Activated CD8-positive, alpha-beta memory T cell treated with anti-CD3 and anti-CD28 coated beads, Interleukin-2, amount 50 U/mL, for 1 hour (primary cell): ENCODE results near the gene BIRC6.
"Not testable (repeated sequence)": the region's sequence is repeated elsewhere in the genome, so short reads cannot be mapped to it uniquely, and the experiment has no call there.

ENCODE experiments used
- DNase-seq: peaks from one replicate; pipeline ENCODE4 v3.0.0-alpha.2; 2020; ENCODE audit errors: extremely low read depth

BIRC6 gene

GRCh38 chr2:32504877-32505478 is 148.2 kb downstream of the BIRC6 start:
- DNase-seq: no peak

DNA sequence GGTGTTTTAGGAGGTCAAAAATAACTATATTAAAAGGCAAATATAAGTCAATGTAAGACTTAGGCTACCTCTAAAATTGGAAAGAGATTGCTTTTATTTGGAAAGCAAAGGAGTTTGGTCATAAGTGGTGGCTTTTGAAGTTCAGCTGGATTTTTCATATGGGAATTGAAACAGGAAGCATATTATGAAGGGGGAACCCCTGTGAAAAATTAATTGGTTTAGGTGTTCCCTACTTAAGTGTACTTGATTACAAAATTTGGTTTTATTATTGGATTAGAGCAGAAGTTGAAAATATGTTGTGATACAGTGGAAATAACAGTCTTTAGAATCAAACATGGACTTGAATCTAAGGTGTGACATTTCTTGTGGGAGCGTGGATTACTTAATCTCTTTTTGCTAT is 149.6 kb downstream of the BIRC6 start:
- DNase-seq: no peak

DNA sequence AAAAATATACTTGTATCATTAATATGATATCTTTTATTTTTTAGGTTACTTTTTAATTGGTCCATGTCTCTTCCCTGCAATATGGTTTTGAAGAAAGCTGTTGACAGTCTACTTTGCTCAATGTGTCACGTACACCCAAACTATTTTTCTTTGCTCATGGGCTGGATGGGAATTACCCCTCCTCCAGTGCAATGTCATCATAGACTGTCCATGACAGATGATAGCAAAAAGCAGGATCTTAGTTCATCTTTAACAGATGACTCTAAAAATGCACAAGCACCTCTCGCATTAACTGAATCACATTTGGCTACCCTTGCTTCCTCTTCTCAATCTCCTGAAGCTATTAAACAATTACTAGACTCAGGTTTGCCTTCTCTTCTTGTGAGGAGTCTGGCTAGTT is 158.1 kb downstream of the BIRC6 start:
- no peak for DNase-seq

- no peak for DNase-seq
Measured at GRCh38 chr2:32516567-32516966, 159.7 kb downstream of the BIRC6 start.

DNA sequence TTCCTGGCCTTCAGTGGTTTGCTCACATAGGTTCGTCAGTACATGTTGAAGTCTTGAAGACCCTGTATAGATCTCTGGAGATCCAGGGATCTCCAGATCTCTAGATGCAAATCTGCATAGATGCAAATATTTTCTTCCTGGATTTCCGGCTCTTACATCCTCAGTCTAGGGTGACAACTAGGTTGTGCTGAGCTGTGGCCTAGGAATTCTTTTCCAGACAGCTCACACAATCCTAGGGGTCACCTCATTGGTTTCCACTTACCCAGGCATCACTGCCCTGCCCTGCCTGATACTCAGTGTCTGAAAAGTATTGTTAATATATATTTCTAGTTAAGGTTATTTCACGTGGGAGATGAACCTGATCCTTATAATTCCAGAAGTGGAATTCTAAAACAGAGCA is 165.9 kb downstream of the BIRC6 start:
- DNase-seq: no peak

DNA sequence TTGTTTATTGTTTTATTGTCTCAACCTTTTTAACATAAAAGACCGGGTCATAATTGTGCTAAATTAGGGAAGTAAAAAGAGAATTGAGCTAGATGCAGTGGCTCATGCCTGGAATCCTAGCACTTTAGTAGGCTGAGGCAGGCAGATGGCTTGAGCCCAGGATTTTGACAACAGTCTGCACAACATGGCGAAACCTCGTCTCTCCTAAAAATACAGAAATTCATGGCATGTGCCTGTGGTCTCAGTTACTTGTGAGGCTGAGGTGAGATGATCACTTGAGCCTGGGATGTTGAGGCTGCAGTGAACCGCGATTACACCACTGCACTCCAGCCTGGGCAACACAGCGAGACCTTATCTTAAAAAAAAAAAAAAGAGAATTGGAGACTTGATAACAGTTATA is 166.9 kb downstream of the BIRC6 start:
- no peak for DNase-seq

DNA sequence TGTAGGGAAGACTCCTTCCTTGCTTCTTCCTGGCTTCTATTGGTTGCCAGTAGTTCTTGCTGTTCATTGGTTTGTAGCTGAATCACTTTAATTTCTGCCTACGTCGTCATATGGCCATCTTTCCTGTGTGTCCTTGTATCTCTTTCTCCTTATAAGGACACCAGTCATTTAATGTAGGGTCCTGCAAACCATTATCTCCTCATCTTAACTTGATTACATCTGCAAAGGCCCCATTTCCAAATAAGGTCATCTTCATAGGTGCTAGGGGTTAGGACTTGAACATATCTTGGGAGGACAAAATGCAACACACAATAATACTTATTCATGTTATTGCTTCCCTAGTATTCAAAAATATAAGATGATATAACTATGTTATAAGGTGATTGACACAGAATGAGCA is 175.5 kb downstream of the BIRC6 start:
- DNase-seq: no peak

DNA sequence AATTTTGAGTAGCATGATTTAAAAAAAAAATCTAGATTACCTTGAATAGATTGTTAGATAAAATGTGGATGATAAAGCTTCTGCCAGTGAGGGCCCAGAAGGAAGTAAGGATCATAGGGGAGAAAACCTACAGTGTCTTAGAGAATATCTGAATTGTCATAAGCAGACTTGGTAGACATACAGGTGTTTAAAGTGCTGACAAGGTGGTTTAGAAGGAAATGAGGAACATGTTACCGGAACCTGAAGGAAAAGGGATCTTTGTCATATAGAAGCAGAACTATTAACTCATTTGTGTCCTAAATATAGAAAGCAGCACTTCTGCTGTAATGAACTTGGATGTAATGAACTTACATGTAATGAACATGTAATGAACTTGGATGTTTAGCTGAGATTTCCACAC is 176.1 kb downstream of the BIRC6 start:
- DNase-seq: no peak

DNA sequence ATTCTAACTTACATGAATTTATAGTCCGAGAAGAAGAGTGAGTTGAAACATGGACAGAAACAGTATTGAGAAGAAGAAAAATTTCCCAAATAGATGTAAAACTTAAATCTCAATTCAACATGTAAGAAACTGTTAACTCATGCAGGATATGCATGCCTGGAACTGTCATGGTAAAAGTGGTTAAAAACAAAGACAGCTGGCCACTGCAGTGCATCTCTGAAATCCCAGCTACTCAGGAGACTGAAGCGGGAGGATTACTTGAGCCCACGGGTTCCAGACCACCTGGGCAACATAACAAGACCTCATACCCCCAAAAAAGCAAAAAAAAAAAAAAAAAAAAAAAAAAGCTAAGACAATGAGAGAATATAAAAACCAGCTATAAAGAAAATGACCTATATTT is 178.0 kb downstream of the BIRC6 start:
- no peak for DNase-seq

DNA sequence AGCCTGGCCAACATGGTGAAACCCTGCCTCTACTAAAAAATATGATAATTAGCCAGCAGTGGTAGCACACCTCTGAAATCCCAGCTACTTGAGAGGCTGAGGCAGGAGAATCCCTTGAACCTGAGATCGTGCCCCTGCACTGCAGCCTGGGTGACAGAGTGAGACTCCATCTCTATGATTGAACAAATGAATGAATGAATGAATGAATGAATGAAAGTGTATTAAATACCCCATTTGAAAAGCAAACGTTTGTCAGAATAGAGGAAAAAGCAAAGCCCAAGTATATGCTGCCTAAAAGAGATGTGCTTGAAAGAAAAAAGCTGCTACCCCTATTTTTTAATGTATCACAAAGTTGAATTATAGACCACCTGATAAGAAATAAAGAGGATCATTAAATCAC is 181.9 kb downstream of the BIRC6 start:
- no peak for DNase-seq

GRCh38 chr2:32552483-32552882 is 195.7 kb downstream of the BIRC6 start:
- not testable (repeated sequence) for DNase-seq

DNA sequence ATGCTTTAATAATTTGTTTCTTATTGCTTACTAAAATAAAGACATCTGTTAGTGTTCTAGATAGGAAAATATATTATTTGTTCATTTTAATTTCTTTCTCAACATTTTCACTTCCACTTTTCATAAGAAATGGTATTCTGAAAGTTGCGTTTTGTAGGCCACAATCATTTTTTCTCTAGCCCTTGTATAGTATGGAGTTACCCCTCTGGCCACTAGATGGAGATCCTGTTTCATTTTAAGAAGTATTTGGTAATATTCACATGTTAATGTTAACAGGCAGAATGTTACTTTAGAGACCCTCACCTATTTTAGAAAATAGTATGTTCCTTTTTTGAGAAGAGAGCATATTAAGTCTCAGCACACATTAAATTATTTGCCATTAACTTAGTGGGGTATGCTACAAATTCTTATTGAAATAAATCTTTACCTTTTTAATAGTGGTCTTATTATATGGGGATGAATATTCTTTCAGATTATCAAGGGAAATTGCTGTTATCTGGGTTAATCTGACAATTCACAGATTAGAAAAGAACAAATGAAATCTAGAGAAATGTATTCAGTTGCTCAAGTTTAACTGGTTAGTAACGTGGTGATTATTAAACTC is 197.1 kb downstream of the BIRC6 start:
- DNase-seq: no peak

GRCh38 chr2:32558492-32558891 is 201.7 kb downstream of the BIRC6 start:
- DNase-seq: no peak

GRCh38 chr2:32559136-32559535 is 202.3 kb downstream of the BIRC6 start:
- DNase-seq: no peak

- DNase-seq: no peak
Measured at GRCh38 chr2:32562906-32563305, 206.1 kb downstream of the BIRC6 start.

DNA sequence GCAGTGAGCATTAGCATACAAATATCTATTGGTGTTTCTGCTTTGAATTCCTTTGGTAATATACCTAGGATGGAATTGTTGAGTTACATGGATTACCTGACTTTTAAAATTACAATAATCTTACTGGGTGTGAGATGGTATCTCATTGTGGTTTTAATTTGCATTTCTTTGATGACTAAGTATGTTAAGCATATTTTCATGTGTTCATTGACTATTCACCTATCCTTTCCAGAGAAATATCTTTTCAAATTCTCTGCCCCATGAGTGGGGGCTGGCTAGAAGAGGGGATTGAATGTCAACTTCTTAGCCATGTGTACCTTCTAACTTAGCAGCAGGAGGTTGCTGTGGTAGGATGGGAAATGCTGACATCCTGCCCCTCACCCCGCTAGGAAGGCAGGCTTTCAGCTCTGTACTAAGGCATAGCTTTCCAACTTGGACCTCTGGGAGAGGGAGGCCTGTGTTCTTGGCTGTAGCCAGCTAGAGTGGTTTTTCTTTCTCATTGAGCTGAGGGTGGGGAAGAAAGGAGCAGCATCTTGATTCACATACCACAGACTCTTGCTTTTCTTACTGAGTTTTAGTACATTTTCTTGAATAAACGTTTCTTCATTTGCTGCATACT is 207.7 kb downstream of the BIRC6 start:
- no peak for DNase-seq

DNA sequence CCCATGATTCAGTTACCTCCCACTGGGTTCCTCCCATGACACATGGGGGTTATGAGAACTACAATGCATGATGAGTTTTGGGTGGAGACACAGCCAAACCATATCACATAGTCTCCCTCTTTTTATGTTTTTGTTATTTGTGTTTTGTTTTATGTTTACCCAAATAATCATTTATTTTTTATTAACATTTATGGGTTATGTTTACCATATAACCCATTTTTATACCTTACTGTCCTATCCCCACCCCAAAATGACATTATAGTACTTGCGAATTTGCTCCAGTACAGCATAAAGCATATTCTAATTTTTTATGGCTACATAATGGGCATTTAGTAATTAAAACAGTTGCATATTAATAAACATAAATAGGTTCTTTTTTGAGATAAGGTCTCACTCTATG is 209.1 kb downstream of the BIRC6 start:
- DNase-seq: no peak

DNA sequence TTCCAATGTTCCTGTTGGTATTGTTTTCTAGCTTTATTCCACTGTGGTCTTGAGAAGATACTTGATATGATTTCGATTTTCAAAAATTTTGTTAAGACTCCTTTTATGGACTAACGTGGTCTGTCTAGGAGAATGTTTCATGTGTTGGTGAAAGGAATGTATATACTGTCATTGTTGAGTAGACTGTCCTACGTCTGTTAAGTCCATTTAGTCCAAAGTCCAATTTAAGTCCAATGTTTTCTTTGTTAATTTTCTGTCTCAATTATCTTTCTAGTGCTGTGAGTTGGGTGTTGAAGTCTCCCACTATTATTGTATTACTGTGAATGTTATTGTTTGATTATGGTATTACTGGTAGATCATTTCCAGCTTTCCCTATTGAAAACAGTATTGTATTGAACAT is 215.2 kb downstream of the BIRC6 start:
- DNase-seq: no peak

DNA sequence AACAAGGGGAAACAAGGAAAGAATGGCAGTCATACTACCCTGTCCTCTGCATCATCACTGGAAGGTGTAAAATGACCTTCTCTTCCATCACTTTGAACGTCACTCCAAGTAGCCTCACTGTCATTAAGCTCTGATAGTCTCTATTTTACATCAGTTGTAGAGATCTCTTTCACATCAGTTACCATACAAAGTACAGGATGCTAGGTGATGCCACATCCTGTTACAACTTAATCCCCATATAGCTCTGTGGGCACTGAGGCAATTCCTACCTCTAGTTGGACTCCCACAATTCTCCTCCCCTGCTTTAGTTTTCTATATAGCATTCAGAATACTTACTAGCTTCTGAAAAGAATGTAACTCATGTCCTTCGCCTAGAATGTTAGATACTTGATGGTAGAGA is 215.9 kb downstream of the BIRC6 start:
- no peak for DNase-seq

- no peak for DNase-seq
Measured at GRCh38 chr2:32591669-32592463, 235.0 kb downstream of the BIRC6 start.

GRCh38 chr2:32594573-32594972 is 237.8 kb downstream of the BIRC6 start:
- DNase-seq: no peak

GRCh38 chr2:32611366-32611765 is 254.5 kb downstream of the BIRC6 start:
- no peak for DNase-seq

- DNase-seq: no peak
Measured at GRCh38 chr2:32611771-32612170, 254.9 kb downstream of the BIRC6 start.
